ENCODE results near the gene NFIC. TPM values are rescaled to one million over a fixed set of nuclear protein-coding genes. Genes with fewer than 3 reads are reported as not detected.
A peak's percentile ranks its signal among the peaks of the same experiment; 100 is the strongest.
"Not testable (repeated sequence)": the region's sequence is repeated elsewhere in the genome, so short reads cannot be mapped to it uniquely, and the experiment has no call there.

Gene NFIC
- total RNA-seq, 1 experiment from 2014 or later: 5.8 TPM

DNA sequence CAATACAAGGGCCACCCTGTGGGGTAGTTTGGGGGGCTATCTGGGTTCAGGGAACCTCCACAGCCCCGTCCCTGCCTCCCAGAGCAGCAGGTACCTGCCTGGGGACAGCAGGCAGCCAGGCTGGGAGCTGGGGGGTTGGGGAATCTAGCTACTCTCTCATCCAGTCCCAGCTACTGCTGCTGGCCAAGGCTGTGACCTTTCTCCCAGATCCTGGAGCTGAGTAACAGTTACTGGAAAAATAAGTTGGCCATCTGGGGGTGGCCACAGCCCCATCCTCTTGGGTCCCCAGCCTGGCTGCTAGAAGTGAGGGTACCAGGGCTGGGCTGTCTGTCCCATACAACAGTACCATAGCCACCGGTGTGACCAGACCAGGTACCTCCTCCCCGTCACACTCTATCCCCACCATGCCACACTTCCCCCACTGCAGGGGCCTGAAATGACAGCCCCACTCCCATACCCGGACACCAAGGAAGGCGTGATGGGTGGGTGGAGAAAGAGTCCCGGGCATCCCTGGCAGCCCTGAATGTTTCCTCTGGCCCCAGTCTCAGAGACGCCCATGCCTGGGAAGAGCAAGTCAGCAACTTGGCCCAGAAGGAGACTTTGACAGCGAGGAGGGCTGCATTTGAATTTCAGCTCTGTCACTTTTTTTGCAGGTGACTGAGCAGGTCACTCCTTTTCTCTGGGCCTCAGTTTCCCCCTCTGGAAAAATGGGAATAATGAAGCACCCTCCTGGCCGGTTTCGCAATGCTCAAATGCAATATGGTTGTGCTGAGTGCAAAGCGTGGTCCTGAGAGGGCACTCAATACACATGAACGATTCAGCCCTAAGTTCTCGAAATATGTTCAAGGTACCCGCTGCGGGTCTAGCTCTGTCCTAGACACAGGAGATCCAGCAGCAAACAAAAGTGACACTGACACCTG lies 30.7 kb upstream of the NFIC start:
- in situ Hi-C loops (cut with HindIII; ENCODE audit: low pct_unique_long_range_greater_than_20kb, low sequenced_read_pairs): no loop called here
- DNase-seq (ENCODE audit: low read depth, low spot score): no peak

DNA sequence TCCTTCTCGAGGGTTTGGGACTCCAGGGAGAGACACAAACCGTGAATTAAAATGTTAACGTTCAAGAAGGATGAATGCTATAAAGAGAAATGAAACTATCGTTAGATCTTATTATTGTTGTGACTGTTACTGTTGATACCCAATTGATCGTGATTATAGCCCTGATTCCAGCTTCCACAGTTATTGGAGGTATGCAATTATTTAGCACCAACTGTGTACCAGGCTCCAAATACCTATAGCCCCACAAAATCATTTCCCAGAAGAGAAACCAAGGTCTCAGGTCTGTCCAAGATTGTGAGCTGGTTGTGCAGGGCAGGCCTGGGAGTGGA lies 30.1 kb upstream of the NFIC start:
- DNase-seq (ENCODE audit: low read depth, low spot score): no peak
- in situ Hi-C loops (cut with HindIII; ENCODE audit: low pct_unique_long_range_greater_than_20kb, low sequenced_read_pairs): no loop called here

DNA sequence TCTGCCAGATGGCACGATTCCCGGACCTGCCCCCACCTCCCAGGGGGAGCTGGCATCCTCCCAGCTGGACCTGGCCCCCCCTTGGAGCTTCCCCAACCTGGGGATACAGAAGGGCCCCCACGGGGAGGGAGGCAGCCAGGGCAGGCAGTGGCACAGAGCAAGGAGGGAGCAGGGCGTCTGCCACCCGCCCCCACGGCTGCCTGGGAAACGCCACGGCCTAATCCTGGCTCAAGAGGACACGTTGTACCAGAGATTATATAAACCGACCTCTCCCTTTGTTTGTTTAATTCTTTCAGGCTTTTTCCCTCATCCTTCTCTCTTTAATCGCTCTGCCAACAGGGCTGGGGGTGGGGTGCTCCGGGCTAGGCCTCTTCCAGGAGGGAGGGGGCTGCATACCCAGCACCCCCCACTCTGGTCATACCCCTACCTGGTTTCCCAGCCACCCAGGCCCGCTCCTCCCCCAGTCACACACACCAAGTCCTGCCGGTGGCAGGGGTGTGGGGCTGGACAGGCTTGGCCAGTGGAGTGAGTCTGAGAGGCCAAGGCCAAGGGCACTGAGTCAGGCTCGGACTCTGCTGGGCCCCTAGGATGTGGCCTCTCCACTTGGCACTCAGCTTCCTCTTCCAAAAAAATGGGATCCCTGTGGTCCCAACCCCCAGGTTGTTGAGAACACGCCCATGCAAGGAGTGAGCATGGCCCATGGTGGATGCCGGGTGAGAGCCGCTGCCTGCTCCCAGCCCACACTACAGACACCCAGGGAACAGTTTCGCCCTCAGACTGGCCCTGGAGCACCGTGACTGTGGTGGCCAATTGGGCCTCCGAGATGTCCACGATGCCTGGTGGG lies 29.5 kb upstream of the NFIC start:
- no peak for DNase-seq (ENCODE audit: low read depth, low spot score)
- in situ Hi-C loops (cut with HindIII; ENCODE audit: low pct_unique_long_range_greater_than_20kb, low sequenced_read_pairs): no loop called here

DNA sequence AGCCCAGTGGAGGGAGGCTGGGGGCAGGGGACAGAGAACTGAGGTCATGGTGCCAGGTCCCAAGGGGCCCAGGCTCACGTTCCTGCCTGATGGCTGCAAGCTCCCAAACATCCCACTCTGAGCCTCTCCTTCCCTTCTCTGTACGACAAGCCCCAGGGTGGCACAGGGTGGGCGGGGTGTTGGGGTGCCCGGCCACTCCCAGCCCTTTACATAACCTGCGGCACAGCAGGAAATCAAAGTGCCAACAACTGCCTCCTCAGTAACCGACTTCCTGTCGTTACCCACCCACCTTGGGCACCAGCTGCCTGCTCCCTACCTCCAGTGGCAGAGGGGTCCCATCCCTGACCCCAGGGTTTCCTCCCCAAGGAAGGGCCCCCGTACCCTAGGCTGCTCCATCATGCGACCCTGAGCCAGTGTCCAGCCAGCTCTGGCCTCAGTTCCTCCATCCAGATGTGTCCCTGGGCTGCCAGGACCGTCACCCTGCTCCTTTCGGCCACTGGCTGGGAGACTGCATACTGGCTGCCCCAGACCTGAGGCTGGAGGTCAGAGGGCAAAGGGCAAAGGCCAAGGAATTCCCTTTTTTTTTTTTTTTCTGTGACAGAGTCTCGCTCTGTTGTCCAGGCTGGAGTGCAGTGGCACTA lies 27.7 kb upstream of the NFIC start:
- in situ Hi-C loops (cut with HindIII; ENCODE audit: low pct_unique_long_range_greater_than_20kb, low sequenced_read_pairs): no loop called here
- no peak for DNase-seq (ENCODE audit: low read depth, low spot score)

DNA sequence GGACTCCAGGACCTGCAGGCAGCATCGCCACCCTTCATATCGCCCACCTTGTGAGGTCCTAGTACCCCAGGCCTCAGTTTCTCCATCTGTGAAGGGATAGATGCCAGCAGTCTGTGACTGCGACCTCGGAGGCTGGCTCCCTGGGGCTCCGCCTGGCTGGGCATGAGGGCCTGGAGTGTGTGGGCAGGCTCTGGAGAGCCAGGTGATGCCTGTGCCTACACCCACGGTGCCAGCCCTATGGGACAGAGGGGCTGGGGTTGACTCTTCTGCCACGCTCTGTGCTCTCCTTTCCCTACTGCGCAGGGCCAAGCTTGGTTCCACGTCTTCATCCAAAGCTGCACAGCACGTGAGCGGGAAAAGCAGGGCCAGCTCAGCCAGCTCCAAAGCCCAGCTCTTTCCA lies 26.0 kb upstream of the NFIC start:
- in situ Hi-C loops (cut with HindIII; ENCODE audit: low pct_unique_long_range_greater_than_20kb, low sequenced_read_pairs): no loop called here

DNA sequence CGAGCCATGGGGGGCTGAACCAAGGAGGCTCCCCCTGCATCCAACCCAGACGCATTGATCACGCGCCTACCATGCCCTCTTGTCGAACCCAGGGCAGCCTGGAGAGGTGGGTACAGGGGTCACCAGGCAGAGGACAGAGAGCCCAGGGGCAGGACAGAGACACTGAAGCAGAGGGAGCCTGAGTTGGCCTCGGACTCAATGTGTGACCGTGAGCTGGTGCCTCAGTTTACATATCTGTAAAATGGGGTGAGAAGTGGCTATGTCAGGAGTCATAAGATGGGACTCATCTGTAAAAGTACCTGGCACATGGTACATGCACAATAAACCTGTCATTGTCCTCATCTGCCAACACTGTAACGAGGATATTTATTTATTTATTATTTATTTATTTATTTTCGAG lies 24.1 kb upstream of the NFIC start:
- in situ Hi-C loops (cut with HindIII; ENCODE audit: low pct_unique_long_range_greater_than_20kb, low sequenced_read_pairs): no loop called here

More for the DNA sequence above, 26.0 kb upstream of the NFIC start:
- no peak for DNase-seq (ENCODE audit: low read depth, low spot score)

DNA sequence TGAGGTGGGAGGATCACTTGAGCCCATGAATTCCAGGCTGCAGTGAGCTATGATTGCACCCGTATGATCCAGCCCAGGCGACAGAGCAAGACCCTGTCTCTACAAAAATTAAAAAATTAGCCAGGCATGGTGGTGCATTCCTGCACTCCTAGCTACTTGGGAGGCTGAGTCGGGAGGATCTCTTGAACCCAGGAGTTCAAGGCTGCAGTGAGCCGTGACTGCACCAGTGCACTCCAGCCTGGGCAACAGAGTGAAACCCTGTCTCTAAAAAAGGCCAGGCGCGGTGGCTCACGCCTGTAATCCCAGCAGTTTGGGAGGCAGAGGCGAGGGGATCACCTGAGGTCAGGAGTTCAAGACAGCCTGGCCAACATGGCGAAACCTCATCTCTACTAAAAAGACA lies 23.4 kb upstream of the NFIC start:
- in situ Hi-C loops (cut with HindIII; ENCODE audit: low pct_unique_long_range_greater_than_20kb, low sequenced_read_pairs); DNase-seq (ENCODE audit: low read depth, low spot score): not testable (repeated sequence)

More for the DNA sequence above, 24.1 kb upstream of the NFIC start:
- DNase-seq (ENCODE audit: low read depth, low spot score): no peak

DNA sequence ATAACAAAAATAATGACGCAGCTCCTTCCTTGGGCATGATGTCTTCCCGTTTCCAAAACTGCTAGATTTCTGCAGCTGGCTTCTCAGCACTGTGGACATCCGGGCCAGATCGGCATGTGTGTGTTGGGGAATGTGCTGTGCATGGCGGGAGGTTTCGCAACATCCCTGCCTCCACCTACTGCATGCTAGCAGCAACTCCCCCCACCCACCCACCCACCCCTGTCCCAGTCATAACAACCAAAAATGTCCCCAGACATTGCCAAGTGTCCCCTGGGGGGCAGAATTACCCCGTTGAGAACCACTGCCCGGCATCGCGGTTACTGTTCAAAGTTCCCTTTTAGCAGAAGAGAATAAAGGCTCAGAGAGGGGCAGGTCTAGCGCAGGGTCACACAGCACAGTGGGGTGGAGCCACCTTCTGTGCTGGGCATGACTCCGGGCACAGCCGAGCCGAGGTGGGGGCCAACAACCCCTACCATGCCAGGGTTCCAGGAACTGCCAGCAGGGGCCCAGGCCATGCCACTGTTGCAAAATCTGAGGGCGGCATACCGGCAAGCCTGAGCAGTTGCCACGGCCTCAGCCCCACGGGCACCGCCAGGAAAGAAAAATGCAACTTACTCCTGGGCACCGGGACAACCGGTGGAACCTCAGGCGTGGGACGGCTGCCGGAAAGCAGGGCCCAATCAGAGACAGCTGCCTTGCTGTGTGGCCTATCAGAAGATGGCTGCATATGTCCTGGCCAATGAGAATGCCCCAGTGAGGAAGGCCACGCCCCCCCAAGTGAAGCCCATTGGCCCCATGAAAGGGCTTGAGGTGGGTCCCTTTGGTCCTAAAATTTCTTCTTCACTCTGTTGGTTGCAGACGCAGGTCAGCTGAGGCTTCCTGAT lies 22.5 kb upstream of the NFIC start:
- in situ Hi-C loops (cut with HindIII; ENCODE audit: low pct_unique_long_range_greater_than_20kb, low sequenced_read_pairs): no loop called here
- DNase-seq (ENCODE audit: low read depth, low spot score): peak; percentile 56

DNA sequence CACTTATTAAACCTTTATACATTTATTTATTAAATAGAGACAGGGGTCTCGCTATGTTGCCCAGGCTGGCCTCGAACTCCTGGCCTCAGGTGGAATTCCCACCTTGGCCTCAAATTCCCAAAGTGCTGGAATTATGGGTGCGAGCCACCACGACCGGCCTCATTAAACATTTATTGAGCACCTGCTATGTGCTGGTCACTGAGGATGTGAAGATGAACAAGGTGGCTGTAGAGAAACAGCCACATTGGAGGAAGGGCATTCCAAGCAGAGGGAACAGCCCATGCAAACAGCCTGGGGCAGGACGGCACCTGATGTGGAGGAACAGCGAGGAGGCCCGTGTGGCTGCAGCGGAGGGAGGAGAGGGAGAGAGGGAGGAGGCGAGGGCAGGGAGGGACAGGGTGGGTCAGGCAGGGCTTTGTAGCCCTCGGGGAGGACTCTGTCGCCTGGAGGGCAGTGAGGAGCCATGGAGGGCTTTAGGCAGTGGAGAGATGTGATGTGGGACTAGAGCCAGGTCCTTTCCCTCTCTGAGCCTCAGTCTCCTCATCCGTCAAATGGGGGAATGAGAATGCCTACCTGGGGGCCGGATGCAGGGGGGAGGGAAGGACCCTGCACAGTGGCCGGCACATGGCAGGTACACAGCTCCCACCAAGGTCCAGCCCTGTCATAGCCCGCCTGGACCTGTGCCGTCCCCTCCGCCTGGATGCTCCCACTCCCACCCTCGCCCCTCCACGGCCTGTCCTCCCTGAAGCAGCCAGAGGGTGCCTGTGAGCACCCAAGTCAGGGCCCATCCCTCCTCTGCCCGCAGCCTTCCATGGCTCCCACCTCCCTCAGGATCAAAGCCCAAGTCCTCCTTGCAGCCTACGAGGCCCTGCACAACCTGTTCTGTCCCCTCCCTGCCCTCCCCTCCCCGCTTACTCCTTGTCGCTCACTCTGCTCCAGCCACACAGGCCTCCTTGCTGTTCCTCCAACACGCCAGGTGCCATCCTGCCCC lies 21.5 kb upstream of the NFIC start:
- in situ Hi-C loops (cut with HindIII; ENCODE audit: low pct_unique_long_range_greater_than_20kb, low sequenced_read_pairs): no loop called here
- DNase-seq (ENCODE audit: low read depth, low spot score): no peak

DNA sequence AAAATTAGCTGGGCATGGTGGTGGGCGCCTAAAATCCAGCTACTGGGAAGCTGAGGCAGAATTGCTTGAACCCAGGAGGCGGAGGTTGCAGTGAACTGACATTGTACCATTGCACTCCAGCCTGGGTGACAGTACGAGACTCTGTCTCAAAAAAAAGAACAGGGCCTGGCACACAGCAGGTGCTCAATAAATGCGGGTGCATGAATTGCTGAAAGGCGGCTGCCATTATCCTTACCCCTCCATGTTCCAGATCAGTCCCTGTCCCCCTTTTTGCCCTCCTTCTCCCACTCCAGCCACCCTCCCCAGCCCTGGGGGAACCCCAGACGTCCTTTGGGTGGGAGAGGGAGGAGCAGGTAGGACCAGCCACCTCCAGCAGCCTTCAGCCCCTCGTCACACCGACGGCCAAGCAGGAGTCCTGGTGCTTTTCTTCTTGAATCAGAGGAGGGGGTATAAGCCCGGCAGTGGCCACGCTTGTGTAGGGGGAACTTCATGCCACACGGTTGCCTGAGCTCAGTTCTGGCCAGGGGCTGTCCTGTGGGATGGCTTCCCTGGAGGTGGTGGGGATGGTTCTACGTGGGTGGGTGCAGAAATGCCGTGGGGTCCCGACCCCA lies 20.4 kb upstream of the NFIC start:
- in situ Hi-C loops (cut with HindIII; ENCODE audit: low pct_unique_long_range_greater_than_20kb, low sequenced_read_pairs): no loop called here
- no peak for DNase-seq (ENCODE audit: low read depth, low spot score)

DNA sequence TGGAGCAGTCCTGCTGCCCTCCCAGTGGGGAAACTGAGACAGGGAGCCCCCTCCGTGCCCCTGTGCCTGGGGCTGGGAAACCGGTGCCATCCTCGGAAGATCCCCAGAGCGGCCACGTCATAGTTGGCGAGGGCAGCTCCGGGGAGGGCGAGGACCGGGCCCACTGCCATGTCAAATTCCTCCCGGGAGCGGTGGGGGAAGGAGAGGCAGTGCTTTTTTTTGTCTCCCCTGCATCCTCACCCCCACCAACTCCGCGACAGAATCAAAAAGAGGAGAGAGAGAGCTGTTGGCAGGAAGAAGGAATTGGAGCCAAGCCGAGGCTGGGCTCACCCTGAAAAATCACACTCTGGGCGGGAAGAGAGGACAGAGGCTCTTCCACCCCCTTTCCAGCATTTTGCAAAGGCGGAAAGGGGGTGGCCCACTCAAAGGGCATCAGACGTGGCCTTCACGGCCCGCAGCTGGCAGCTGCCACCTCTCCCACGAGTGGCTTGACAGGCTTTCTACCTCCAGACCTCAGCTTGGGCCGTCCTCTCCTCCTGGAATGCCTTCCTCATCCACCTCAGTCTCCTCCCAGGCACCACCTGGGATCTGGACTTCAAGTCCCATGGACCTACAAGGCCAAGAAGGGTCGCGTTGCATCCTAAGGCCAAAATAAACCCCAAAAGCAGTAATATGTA lies 19.6 kb upstream of the NFIC start:
- in situ Hi-C loops (cut with HindIII; ENCODE audit: low pct_unique_long_range_greater_than_20kb, low sequenced_read_pairs): no loop called here
- no peak for DNase-seq (ENCODE audit: low read depth, low spot score)

DNA sequence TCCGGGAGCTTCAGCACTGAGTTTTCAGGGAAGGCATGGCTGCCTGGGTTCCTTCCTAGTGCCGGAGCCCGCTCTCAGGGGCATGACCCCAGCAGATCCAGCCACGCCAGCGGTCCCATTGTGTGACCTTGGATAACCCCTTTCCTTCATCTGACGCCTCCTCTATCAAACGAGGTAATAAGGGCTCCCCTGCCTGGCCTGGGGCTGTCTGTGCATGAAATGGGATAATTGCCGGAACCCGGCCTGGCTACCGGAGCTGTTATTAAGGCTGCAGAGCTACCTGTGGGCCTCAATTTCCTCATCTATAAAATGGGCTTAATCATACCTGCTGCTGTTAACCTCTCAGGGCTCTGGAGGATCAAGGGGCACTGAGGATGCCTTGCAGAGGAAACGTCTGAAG lies 18.3 kb upstream of the NFIC start:
- no peak for DNase-seq (ENCODE audit: low read depth, low spot score)
- in situ Hi-C loops (cut with HindIII; ENCODE audit: low pct_unique_long_range_greater_than_20kb, low sequenced_read_pairs): no loop called here

DNA sequence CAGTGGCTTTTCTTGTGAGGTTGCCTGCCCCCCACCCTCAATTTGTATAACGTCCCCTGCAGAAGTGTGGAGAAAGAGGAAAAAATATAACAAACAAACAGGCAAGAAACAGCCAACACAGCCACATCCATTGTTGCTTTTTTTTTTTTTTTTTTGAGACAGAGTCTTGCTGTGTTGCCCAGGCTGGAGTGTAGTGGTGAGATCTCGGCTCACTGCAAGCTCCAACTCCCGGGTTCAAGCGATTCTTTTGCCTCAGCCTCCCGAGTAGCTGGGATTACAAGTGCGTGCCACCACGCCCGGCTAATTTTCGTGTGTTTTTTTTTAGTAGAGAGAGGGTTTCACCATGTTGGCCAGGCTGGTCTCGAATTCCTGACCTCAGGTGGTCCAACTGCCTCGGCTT lies 17.9 kb upstream of the NFIC start:
- DNase-seq (ENCODE audit: low read depth, low spot score); in situ Hi-C loops (cut with HindIII; ENCODE audit: low pct_unique_long_range_greater_than_20kb, low sequenced_read_pairs): not testable (repeated sequence)

DNA sequence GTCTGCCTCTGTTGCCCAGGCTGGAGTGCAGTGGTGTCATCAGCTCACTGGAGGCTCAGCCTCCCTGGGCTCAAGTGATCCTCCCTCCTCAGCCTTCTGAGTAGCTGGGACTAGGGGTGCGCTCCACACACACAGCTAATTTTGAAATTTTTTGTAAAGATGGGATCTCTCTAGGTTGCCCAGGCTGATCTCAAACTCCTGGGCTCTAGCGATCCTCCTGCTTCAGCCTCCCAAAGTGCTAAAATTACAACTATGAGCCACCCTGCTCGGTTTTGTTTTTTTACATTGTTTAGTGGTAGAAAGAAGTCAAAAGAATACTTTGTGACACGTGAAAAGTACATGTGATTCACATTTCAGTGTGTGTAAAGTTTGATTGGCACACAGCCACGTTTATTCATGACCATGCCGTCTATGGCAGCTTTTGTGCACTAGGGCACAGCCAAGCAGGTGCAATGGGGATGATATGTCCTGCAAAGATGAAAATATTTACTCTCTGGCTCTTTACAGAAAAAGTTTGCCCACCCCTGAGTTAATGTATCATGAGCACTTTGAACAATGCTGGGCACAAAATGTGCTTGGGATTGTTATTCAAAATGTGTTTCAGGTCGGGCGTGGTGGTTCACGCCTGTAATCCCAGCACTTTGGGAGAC lies 16.2 kb upstream of the NFIC start:
- in situ Hi-C loops (cut with HindIII; ENCODE audit: low pct_unique_long_range_greater_than_20kb, low sequenced_read_pairs): no loop called here
- DNase-seq (ENCODE audit: low read depth, low spot score): peak; percentile 31

Measured in SK-MEL-5 (cell line).